Prostate gland (tissue), 2 donors: Measurements from ENCODE around the gene FBXW10.
"Not testable (repeated sequence)": the region's sequence is repeated elsewhere in the genome, so short reads cannot be mapped to it uniquely, and the experiment has no call there.

Source experiments
- POLR2A ChIP-seq: fragments of 450-650 bp; IDR thresholded peaks from one replicate; pipeline ENCODE4 v1.6.1; 2016; ENCODE audit warnings: antibody characterized with exemption, mild to moderate bottlenecking
- POLR2AphosphoS5 ChIP-seq: sonication (generic); formaldehyde crosslinking; IDR thresholded peaks from one replicate; pipeline ENCODE4 v1.6.1; 2017; ENCODE audit warnings: antibody characterized with exemption
- TF ChIP-seq, protein P1 (sequence below), 4 experiments: fragments of 200-600 bp in 2 of 4; fragments of 450-650 bp in 2 of 4; sonication (generic) in 2 of 4; IDR thresholded peaks; 1 replicate in 3 of 4; 2 replicates in 1 of 4; pipeline ENCODE4 v1.5.1; 2016 to 2019; ENCODE audit warnings: antibody characterized with exemption in 4 of 4, mild to moderate bottlenecking in 2 of 4, moderate library complexity in 2 of 4

DNA sequence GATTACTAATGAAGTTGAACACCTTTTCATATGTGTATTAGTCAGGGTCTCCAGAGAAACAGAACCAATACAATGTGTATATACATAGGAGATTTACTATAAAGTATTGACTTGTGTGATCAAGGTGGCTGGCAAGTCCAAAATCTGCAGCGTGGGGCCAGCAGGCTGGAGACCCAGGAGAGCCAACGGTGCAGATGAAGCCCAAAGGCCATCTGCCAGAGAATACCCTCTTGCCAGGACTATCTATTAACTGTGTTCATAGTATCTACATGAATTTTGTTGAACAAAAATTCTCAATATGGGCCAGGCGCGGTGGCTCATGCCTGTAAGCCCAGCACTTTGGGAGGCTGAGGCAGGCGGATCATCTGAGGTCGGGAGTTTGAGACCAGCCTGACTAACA lies 16.4 kb downstream of the FBXW10 start:
- TF ChIP-seq, protein P1, sequence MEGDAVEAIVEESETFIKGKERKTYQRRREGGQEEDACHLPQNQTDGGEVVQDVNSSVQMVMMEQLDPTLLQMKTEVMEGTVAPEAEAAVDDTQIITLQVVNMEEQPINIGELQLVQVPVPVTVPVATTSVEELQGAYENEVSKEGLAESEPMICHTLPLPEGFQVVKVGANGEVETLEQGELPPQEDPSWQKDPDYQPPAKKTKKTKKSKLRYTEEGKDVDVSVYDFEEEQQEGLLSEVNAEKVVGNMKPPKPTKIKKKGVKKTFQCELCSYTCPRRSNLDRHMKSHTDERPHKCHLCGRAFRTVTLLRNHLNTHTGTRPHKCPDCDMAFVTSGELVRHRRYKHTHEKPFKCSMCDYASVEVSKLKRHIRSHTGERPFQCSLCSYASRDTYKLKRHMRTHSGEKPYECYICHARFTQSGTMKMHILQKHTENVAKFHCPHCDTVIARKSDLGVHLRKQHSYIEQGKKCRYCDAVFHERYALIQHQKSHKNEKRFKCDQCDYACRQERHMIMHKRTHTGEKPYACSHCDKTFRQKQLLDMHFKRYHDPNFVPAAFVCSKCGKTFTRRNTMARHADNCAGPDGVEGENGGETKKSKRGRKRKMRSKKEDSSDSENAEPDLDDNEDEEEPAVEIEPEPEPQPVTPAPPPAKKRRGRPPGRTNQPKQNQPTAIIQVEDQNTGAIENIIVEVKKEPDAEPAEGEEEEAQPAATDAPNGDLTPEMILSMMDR (IDR thresholded peaks at IDR 0.05), result not testable (repeated sequence)
- not testable (repeated sequence) for TF ChIP-seq POLR2A, POLR2AphosphoS5
